GM21528 (cell line): Measurements from ENCODE around the gene LRG1.

Experiments
- ATAC-seq: cut with Tn5 transposase; IDR thresholded peaks from one replicate; pipeline ENCODE4 v1.9.1; 2021; ENCODE audit warnings: mild to moderate bottlenecking, moderate library complexity; ENCODE audit not compliant: unreplicated experiment, low FRiP score

The LRG1 gene, protein sequence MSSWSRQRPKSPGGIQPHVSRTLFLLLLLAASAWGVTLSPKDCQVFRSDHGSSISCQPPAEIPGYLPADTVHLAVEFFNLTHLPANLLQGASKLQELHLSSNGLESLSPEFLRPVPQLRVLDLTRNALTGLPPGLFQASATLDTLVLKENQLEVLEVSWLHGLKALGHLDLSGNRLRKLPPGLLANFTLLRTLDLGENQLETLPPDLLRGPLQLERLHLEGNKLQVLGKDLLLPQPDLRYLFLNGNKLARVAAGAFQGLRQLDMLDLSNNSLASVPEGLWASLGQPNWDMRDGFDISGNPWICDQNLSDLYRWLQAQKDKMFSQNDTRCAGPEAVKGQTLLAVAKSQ

GRCh38 chr19:4539693-4540581 is at the start of gene LRG1:
LRG1 (minus strand) TSS chr19:4540036; CDS start chr19:4540013, 23 bp downstream.
- ATAC-seq, result no peak

GRCh38 chr19:4588291-4588761 is 48.5 kb upstream of the LRG1 start:
- no peak for ATAC-seq

DNA sequence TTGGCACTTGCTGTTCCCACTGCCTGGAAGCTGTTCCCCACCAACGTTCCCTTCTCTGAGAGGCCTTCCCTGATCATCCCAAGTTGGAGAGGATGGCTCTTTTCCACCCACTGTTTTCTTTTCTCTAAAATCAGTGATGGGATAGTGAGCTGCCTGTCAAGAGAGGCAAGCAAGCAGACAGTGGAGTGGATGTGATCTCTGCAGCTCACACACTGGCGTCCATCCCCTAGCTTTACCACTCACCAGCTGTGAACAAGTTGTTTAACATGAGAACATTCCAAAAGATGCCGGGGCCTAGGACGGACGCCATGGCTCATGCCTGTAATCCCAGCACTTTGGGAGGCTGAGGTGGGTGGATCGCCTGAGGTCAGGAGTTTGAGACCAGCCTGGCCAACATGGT is 47.7 kb upstream of the LRG1 start:
- no peak for ATAC-seq

- ATAC-seq, result no peak
These were observed 46.9 kb upstream of the LRG1 start for GRCh38 chr19:4586691-4587090.

DNA sequence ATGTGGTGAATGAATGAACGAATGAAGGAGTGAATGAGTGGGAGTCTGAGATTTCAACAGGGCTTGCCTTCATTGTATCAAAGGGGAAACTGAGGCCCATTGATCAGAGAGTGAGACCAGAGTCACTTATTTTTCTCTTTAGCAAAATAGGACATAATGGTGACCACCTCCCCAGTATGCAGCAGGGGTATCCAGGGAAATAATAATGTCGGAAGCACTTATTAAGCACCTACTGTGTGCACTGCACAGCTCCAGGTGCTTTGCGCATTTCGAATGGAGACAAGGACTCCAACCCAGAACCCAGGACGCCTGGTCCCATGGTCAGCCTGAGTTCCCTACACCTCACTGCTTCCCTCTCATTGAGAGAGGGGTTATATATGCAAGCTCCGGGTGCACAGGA is 46.4 kb upstream of the LRG1 start:
- ATAC-seq, result no peak

DNA sequence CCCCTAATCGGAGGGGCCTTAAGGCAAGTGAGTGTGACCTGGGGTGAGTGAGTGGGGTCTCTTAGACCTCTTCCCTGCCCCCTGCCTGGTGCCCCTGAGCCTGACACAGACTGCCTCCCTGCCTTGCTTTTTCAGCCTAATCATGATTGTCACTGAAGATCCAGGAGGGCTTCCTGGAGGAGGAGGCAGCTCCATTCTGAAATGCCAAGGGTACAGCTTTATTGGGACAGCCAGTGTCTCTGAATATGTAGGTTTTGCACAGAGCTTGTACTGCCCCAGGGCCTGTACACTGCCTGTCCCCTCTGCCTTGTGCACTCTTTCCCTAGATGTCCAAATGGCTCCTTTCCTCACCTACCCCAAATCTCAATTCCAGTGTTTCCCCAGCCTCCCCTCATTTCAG is 45.7 kb upstream of the LRG1 start:
- ATAC-seq, result no peak

DNA sequence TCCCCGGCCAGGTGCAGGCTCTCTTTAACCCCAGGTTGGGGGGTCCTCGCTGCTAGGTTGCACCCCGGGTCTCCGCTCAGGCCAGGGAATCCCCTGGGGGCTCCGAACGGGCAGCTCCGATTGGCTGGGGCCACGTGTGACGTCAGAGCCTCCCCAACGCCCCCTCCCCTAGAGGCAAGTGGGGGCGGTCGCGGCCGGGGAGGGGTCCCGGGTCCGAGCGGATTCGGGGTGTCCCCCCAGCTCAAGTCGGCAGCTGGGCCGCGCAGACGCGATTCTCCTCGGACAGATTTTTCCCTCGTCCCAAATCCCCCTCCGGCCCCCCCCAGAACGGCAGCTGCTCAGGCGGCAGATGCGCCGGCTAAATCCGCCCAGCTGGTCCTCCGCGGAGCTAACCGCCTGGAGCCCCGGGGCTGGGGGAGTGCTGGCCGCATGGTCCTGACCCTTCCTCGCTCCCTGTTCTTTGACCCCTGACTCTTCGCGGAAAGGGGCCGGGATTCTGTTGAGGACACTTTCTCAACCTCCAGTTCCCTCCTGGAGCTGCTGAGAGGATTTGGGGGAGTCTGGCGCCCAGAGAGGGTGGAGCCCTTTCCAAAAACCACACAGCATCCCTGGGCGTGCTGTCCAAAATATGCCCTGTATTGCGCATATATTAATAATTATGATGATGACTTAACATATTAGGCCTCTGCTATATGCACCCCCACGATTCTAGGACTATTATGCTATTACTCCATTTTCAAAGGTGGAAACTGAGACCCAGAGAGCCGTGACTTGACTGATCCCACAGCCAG is 45.0 kb upstream of the LRG1 start:
- no peak for ATAC-seq

GRCh38 chr19:4583961-4584669 is 44.3 kb upstream of the LRG1 start:
- no peak for ATAC-seq

DNA sequence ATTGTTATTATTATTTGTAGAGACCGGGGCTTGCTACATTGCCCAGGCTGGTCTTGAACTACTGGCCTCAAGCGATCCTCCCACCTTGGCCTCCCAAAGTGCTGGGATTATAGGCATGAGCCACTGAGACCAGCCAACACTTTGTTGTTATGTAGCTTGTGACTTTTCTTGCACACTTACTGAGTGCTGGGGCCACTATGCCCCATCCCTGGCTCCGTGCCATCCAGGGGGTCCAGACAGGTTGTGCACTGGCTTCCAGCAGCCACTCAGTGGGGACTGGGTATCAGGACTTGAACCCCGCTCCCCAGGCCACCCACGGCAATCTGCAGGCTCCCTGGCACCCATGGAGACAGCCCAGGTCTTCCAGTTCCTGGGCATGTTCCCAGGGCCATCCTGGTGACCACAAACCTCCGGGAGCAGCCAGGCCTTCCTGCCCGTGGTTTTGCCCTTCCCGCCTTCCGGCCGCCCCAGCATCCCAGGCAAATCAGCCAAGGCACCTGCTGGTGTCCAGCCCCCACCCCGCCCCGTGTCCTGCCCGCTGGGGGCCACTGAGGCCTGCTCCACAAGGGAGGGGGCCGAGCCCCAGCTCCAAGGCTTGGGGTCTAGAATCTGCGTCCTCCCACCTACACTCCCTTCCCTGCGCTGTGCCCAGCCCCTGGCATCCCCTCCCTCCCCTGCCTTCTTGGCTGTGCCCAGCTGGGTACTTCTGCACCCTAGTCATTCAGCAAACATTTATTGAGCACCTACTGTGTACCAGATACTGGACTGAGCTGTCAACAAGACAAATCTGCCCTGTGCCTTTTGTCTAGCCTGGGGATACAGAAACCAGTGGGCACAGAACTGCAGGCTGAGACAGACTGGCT is 43.4 kb upstream of the LRG1 start:
- no peak for ATAC-seq

GRCh38 chr19:4581666-4582553 is 42.1 kb upstream of the LRG1 start:
- ATAC-seq, result no peak

DNA sequence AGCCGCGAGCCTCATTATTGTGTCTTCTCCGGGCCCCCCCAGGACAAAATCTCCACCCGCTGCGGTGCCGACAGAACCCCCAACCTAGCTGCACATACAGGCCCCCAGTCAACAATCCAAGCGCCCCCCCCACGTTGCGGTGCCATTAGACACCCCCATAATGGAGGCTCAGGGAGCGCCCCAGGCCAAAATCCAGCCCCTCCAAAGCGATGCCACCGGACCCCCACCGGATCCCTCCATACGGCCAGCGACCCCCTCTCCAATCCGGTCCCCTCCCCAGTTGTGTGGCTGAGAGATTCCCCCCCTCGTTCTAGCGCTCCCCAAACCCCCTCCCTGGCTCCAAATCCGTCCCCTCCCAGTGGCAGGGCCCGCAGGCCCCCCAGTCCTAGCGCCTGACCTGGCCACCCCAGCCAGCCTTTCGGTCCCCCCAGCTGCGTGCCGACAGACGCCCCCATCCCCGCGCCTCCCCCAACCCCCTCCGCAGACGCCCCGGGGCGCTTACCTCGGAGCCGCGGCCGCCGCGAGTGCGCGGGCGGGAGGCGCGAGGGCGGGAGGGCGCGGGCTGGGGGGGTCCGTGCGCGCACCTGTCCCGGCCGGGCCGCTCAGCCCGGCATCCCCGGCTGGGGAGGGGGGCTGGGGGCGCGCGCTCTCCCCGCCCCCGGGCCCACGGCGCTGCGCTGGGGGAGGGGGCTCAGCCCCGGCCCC is 41.3 kb upstream of the LRG1 start:
- no peak for ATAC-seq

DNA sequence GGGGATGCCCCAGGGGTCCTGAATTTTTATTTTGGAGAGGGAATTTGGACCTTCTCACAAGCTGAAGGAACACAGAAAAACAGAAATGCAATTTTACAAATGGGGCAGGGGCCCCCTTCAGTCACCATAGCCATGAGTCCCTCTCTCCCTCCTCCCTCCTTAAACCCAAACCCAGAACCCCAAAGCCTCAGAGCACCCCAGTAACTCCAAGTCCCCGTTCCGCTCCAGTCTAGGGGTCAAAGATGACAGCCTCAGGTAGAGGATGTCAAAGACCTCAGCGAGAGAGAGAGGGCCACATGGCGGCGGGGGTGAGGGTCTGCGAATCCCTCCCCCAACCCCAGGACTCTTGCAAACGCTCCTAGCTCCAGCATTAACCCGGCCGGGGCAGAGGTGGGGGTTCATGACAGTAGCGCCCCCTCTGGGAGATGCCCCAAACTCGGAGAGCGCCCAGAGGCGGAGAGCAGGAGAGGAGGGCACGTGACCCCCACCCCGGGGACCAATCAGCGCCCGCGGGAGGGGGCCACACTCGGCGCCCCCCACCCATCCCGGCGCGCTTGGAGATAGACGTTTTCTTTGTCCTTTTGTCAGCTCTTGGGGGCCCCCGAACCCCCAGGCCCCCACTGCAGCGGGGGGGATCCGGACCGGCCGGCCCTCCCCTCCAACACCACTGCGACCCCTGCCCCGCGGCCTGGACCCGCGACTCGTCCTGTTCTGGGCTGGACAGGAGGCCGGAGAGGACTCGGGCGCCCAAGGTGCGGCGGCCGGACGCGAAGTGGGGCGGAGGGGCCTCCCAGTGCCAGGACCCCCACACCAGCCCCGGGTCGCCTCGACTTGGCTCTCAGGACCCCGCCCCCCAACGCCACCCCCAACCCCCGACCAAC is 40.4 kb upstream of the LRG1 start:
- no peak for ATAC-seq

DNA sequence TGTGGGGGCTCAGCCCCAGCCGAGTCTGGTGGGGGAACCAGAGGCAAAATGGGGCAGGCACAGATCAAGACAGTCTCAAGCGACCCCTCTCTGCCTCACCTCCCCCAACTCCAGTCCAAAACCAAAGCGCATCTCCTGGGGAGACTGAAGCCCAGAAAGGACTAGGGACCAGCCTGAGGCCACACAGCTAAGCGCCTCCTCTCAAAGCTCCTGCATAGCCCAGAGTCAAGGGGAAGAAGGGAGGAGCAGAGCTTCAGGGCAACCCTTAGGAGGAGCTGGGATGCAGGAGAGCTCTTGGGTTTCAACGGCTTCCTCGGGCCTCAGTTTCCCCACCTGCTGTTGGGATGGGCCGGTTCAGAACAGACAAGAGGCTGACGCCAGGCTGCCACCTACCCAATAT is 39.6 kb upstream of the LRG1 start:
- ATAC-seq, result no peak

- ATAC-seq, result no peak
These were observed 38.9 kb upstream of the LRG1 start for GRCh38 chr19:4578552-4579248.

DNA sequence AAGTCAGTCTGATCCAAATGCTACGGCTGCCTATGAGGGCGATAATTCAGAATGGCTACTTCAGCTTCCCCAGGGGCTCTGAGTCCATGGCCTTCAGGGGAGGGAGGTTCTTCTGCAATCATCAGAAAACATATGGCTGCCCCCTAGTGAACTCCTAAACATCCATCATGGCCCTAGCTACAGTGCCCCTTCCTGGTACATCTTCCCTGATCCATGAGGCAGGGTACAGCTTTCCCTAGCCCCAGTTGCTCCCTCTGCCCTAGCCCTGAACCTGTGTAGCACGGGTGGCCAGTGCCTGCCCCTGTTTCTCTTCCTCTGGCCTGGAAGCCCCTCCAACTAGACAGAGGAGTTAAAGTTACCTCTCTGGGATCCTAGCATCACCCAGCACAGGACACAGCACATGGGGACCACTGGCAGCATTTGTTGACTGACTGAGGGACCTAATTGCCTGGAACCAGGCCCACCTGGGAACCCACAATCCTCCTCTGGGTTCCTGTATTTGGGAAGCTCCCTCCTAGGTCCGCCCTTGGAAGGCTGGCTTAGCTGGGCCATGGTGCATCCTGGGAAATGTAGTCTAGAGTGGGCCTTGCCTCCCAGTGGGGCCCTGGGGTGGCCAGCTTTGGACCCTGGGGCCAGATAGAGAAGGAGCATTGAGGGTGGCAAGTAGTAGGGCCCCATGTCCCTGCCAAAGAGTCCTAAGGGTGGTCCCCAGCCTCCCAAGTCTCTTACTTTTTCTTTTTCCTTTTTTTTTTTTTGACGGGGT is 37.4 kb upstream of the LRG1 start:
- no peak for ATAC-seq
